IMR-90 (cell line): ENCODE data around the gene NUPR1. TPM values are rescaled to one million over a fixed set of nuclear protein-coding genes. Genes with fewer than 3 reads are reported as not detected.
A peak's percentile ranks its signal among the peaks of the same experiment; 100 is the strongest.

Source experiments
- ATAC-seq: fragments of 200-7000 bp; cut with Tn5 transposase; 2 replicates; pipeline ENCODE4 v1.9.1; 2020; ENCODE audit warnings: low read depth, mild to moderate bottlenecking, moderate library complexity
- BruUV-seq: library from RNA; stranded (reverse); fragments of 400-500 nt; replicated peaks from 2 replicates; lab custom pipeline; 2021; lab: Mats Ljungman, UMichigan
- CTCF ChIA-PET: fragments of 300-600 bp; formaldehyde crosslinking; extraction: SDS; loops from one replicate; lab custom pipeline; 2021; ENCODE audit warnings: antibody characterized with exemption; lab: Yijun Ruan, JAX
- POLR2A ChIA-PET: fragments of 300-600 bp; sonication (Branson Sonifier 250); formaldehyde crosslinking; loops from one replicate; lab custom pipeline; 2022; ENCODE audit warnings: antibody characterized with exemption; ENCODE audit not compliant: unreplicated experiment; lab: Charles Lee
- DNase-seq: peaks from one replicate; pipeline ENCODE4 v3.0.0; 2013
- H2AFZ ChIP-seq: replicated peaks from 2 replicates; pipeline ENCODE3; 2013; ENCODE audit warnings: low read length, mild to moderate bottlenecking; ENCODE audit not compliant: poor library complexity
- H2AK5ac ChIP-seq: 2 replicates; pipeline ENCODE4 v1.6.1; 2013; ENCODE audit warnings: low read depth, low read length, inconsistent platforms
- H2AK9ac ChIP-seq: replicated peaks from 2 replicates; pipeline ENCODE3; 2013; ENCODE audit warnings: mild to moderate bottlenecking, low read depth, low read length, moderate library complexity; ENCODE audit not compliant: poor library complexity
- H2BK120ac ChIP-seq: 2 replicates; pipeline ENCODE4 v1.6.1; 2013; ENCODE audit warnings: low read depth, low read length, inconsistent platforms
- H2BK15ac ChIP-seq: 3 replicates; pipeline ENCODE4 v1.6.1; 2013; ENCODE audit warnings: low read depth, low read length, inconsistent platforms
- H2BK20ac ChIP-seq: 2 replicates; pipeline ENCODE4 v1.6.1; 2013; ENCODE audit warnings: low read depth, mild to moderate bottlenecking, inconsistent platforms, low read length, moderate library complexity
- H2BK5ac ChIP-seq: 2 replicates; pipeline ENCODE4 v1.6.1; 2013; ENCODE audit warnings: mild to moderate bottlenecking, low read depth, low read length, inconsistent platforms; ENCODE audit not compliant: poor library complexity, severe bottlenecking
- H3K14ac ChIP-seq: replicated peaks from 2 replicates; pipeline ENCODE4 v1.6.1; 2013; ENCODE audit warnings: low read depth, low read length, inconsistent platforms
- H3K18ac ChIP-seq: 2 replicates; pipeline ENCODE4 v1.6.1; 2013; ENCODE audit warnings: low read depth, low read length, control low read depth
- H3K23ac ChIP-seq: 2 replicates; pipeline ENCODE4 v1.6.1; 2013; ENCODE audit warnings: low read depth, low read length, inconsistent platforms
- H3K27ac ChIP-seq: 2 replicates; pipeline ENCODE4 v1.5.1; 2013; ENCODE audit warnings: mild to moderate bottlenecking, control low read depth, low read length; ENCODE audit not compliant: insufficient read depth
- H3K27me3 ChIP-seq: 2 replicates; pipeline ENCODE4 v1.6.1; 2013; ENCODE audit warnings: low read length; ENCODE audit not compliant: control insufficient read depth, insufficient read depth
- H3K36me3 ChIP-seq: 2 replicates; pipeline ENCODE4 v1.6.1; 2013; ENCODE audit warnings: low read length, mixed read lengths; ENCODE audit not compliant: control insufficient read depth, insufficient read depth
- H3K4ac ChIP-seq: 2 replicates; pipeline ENCODE4 v1.6.1; 2013; ENCODE audit warnings: low read depth, low read length, inconsistent platforms
- H3K4me1 ChIP-seq: 2 replicates; pipeline ENCODE4 v1.6.1; 2013; ENCODE audit warnings: low read length, mixed read lengths; ENCODE audit not compliant: control insufficient read depth, insufficient read depth
- H3K4me2 ChIP-seq: 2 replicates; pipeline ENCODE4 v1.6.1; 2013; ENCODE audit warnings: low read depth, mild to moderate bottlenecking, control low read depth, low read length, moderate library complexity
- H3K4me3 ChIP-seq: 2 replicates; pipeline ENCODE4 v1.5.1; 2013; ENCODE audit warnings: low read depth, mild to moderate bottlenecking, control low read depth, low read length, moderate library complexity; ENCODE audit not compliant: insufficient read depth
- H3K56ac ChIP-seq: 2 replicates; pipeline ENCODE4 v1.6.1; 2013; ENCODE audit warnings: low read length, inconsistent platforms; ENCODE audit not compliant: insufficient read depth; ENCODE audit errors: extremely low read depth
- H3K79me1 ChIP-seq, 2 experiments: 2 replicates each; pipeline ENCODE4 v1.6.1; 2013; ENCODE audit warnings: low read length in 2 of 2, inconsistent platforms in 1 of 2, low read depth in 1 of 2
- H3K9ac ChIP-seq: 2 replicates; pipeline ENCODE4 v1.6.1; 2013; ENCODE audit warnings: low read depth, low read length, control low read depth
- H3K9me1 ChIP-seq: 2 replicates; pipeline ENCODE4 v1.6.1; 2013; ENCODE audit warnings: low read length, inconsistent platforms; ENCODE audit not compliant: insufficient read depth
- H3K9me3 ChIP-seq: 2 replicates; pipeline ENCODE4 v1.6.1; 2013; ENCODE audit warnings: low read length; ENCODE audit not compliant: control insufficient read depth, insufficient read depth
- H4K20me1 ChIP-seq: 2 replicates; pipeline ENCODE4 v1.6.1; 2013; ENCODE audit warnings: low read length, inconsistent platforms; ENCODE audit not compliant: insufficient read depth
- H4K5ac ChIP-seq: 2 replicates; pipeline ENCODE4 v1.6.1; 2013; ENCODE audit warnings: mild to moderate bottlenecking, low read depth, low read length, control low read depth
- H4K8ac ChIP-seq, 2 experiments: 2 replicates each; pipeline ENCODE4 v1.6.1; 2013; ENCODE audit warnings: low read depth in 2 of 2, low read length in 2 of 2, control low read depth in 1 of 2, inconsistent platforms in 1 of 2
- H4K91ac ChIP-seq: 2 replicates; pipeline ENCODE4 v1.6.1; 2013; ENCODE audit warnings: low read depth, low read length, inconsistent platforms; ENCODE audit not compliant: insufficient read depth
- BHLHE40 ChIP-seq: fragments of 150-350 bp; IDR thresholded peaks from 2 replicates; pipeline ENCODE4 v1.6.1; 2016; ENCODE audit warnings: mild to moderate bottlenecking, low read depth, low read length
- FOS ChIP-seq: fragments of 150-350 bp; IDR thresholded peaks from 2 replicates; pipeline ENCODE4 v1.6.1; 2016; ENCODE audit warnings: low read depth, low read length
- MAFK ChIP-seq: IDR thresholded peaks from 2 replicates; pipeline ENCODE4 v1.6.1; 2012; ENCODE audit warnings: low read depth, low read length, improper control_type of control experiment
- MAZ ChIP-seq: IDR thresholded peaks from 2 replicates; pipeline ENCODE4 v1.6.1; 2012; ENCODE audit warnings: low read depth, mild to moderate bottlenecking, low read length, improper control_type of control experiment, moderate library complexity, borderline replicate concordance
- MXI1 ChIP-seq: IDR thresholded peaks from 2 replicates; pipeline ENCODE4 v1.6.1; 2012; ENCODE audit warnings: low read depth, mild to moderate bottlenecking, low read length, moderate library complexity, borderline replicate concordance
- RAD21 ChIP-seq: IDR thresholded peaks from 2 replicates; pipeline ENCODE4 v1.6.1; 2012; ENCODE audit warnings: low read length, improper control_type of control experiment
- WGBS, 2 experiments: methylation state at CpG; one replicate each; pipeline versions ENCODE4 v1.1.5 to v1.1.7; 2013; ENCODE audit warnings: missing lambda C conversion rate in 2 of 2; ENCODE audit not compliant: insufficient read length in 1 of 2; ENCODE audit errors: extremely low coverage in 2 of 2; 5-methylcytosine and 5-hydroxymethylcytosine counted together
- dilution Hi-C: fragments of 300-500 bp; cut with HindIII; formaldehyde crosslinking; loops from one replicate; pipeline ENCODE4 v1.14.3; 2018; ENCODE audit warnings: low sequenced_read_pairs; ENCODE audit not compliant: unreplicated experiment
- in situ Hi-C: fragments of 300-500 bp; cut with MboI; formaldehyde crosslinking; loops from 3 replicates; pipeline ENCODE4 v1.14.3; 2019; ENCODE audit warnings: low sequenced_read_pairs, inconsistent platforms, mixed read lengths
- intact Hi-C: fragments of 100-400 bp; cut with micrococcal nuclease; formaldehyde crosslinking; loops from 2 replicates; pipeline ENCODE4 v1.10.0; 2022
- polyA plus RNA-seq, 3 experiments: library from polyadenylated mRNA; depleted of rRNA; stranded (reverse); fragments of >200 nt; gene quantifications; 2 replicates each; pipeline ENCODE4 v1.2.3, GENCODE V29; 2012; ENCODE audit warnings: low replicate concordance in 1 of 3
- total RNA-seq: library from RNA; depleted of rRNA; stranded (reverse); fragments of >200 nt; gene quantifications from 2 replicates; pipeline ENCODE4 v1.2.3, GENCODE V29; 2012
- TF ChIP-seq, protein P1 (sequence below): fragments of 150-350 bp; IDR thresholded peaks from 2 replicates; pipeline ENCODE4 v1.6.1; 2017; ENCODE audit warnings: mild to moderate bottlenecking, antibody characterized with exemption, low read length, low read depth

NUPR1 gene
- total and polyA plus RNA-seq, 2 of the 4 experiments (the other 2 are of a cell fraction) = 10.2 to 27.9 TPM

DNA sequence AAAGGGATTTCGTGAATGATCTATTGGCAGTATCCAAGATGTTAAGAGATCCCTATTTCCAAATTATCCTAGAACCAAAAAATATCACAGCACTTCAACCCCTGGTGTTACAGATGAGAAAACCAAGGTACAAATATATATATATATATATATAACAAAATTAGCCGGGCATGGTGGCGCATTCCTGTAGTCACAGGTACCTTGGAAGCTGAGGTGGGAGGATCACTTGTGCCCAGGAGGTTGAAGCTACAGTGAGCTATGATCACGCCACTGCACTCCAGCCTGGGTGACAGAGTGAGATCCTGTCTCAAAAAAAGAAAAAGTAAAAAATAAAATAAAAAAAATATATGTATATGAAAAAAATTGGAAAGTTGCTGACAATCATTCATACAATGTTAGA lies 46.3 kb downstream of the NUPR1 start (continued):
- TF ChIP-seq MXI1 = no peak

DNA sequence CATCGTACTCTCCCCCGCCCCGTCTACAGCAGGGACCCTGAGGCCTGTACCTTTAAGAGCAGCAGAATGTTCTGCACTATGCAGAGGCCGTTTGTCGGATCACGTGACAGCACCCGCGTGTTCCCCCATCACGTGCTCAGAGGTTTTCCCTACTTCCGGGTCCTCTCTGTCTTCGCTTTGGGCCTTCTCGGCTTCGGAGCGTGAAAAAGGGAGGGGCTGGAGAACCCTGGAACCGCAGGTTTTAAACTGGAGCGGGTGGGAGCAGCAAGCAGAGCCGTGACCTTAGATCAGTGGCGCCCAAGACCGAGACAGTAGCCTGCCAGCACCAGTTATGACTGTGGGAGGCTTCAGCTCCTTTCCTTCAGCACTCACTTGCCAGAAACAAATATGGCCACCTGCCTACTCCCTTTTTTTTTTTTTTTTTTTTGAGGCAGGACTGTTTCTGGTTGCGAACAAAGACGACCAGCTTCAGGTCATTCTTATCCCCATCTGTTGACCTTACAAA lies 46.8 kb downstream of the NUPR1 start, which contains the start of gene CLN3:
CLN3 (minus strand) TSS at position 105 of the 505 bp plus-strand sequence. CDS start 315 bp downstream, outside the sequence.
- no peaks in the 10 kb centered on the region for H3K9me3 ChIP-seq
- TF ChIP-seq BHLHE40 = peak; percentile 95
- TF ChIP-seq MAZ = peak; percentile 45; the same call in 1 of the 2 replicates
- TF ChIP-seq MAFK = no peak
- TF ChIP-seq RAD21 = no peak
- peak; percentile 85 for TF ChIP-seq MXI1
- TF ChIP-seq, protein P1, sequence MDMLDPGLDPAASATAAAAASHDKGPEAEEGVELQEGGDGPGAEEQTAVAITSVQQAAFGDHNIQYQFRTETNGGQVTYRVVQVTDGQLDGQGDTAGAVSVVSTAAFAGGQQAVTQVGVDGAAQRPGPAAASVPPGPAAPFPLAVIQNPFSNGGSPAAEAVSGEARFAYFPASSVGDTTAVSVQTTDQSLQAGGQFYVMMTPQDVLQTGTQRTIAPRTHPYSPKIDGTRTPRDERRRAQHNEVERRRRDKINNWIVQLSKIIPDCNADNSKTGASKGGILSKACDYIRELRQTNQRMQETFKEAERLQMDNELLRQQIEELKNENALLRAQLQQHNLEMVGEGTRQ = peak; percentile 100
- peak; percentile 91 for TF ChIP-seq FOS
- H2BK120ac ChIP-seq = peak within 1 kb of the TSS; percentile 100
- peak; percentile 94 for DNase-seq
- peak within 1 kb of the TSS; percentile 100 for H4K5ac ChIP-seq
- peak within 1 kb of the TSS; percentile 92 to 99 for H4K8ac ChIP-seq
- no peaks in the 10 kb centered on the region for H4K20me1 ChIP-seq
- peak within 1 kb of the TSS; percentile 99 for H3K56ac ChIP-seq
- peak within 1 kb of the TSS; percentile 99 for H3K23ac ChIP-seq
- H4K91ac ChIP-seq = peak within 1 kb of the TSS; percentile 98
- in situ Hi-C loops (no loop called here), intact Hi-C loops (loop anchor here (5.0 kb wide), 1 partner anchor 45 kb away; the partner anchor contains the start of gene NUPR1), dilution Hi-C loops (no loop called here)
- peak within 1 kb of the TSS; percentile 91; the same call in 2 of the 3 replicates for H2BK15ac ChIP-seq
- peak within 1 kb of the TSS; percentile 100 for H2BK5ac ChIP-seq
- H3K4me1 ChIP-seq = no peaks in the 10 kb centered on the region
- BruUV-seq = no TSS peak
- peak within 1 kb of the TSS; percentile 43 for H2AK5ac ChIP-seq
- no peaks in the 10 kb centered on the region for H3K9me1 ChIP-seq
- peaks cover 14% of the 10 kb centered on the region for H3K36me3 ChIP-seq
- ChIA-PET POLR2A (interaction anchor here (0.6 kb wide), 1 partner anchor 20 kb away, joined by 3 read pairs; no protein-coding TSS in a partner anchor), CTCF (interaction anchor here (0.6 to 0.7 kb wide), 2 partner anchors 12 to 47 kb away, joined by 3 read pairs; no protein-coding TSS in a partner anchor)
- peak within 1 kb of the TSS; percentile 100 for H3K9ac ChIP-seq
- H3K4me3 ChIP-seq = peak within 1 kb of the TSS; percentile 97
- H2AK9ac ChIP-seq = peak within 1 kb of the TSS; percentile 96
- H3K79me1 ChIP-seq = peaks cover 0 to 13% of the 10 kb centered on the region in 2 experiments; a peak in 3 of 4 replicates
- peak within 1 kb of the TSS; percentile 89 for H2BK20ac ChIP-seq
- WGBS, 2 experiments = 0% methylated on average over 8 of the region's 21 CpGs; no CpG with 5 or more reads in 1 of the 2 experiments
- H3K4ac ChIP-seq = peak within 1 kb of the TSS; percentile 100
- peak within 1 kb of the TSS; percentile 100 for H3K14ac ChIP-seq
- peak; percentile 97 for ATAC-seq
- H2AFZ ChIP-seq = peak within 1 kb of the TSS; percentile 98
- H3K4me2 ChIP-seq = peak within 1 kb of the TSS; percentile 87
- peak within 1 kb of the TSS; percentile 100 for H3K18ac ChIP-seq
- peak within 1 kb of the TSS; percentile 100 for H3K27ac ChIP-seq
- H3K27me3 ChIP-seq = no peaks in the 10 kb centered on the region; the same call in 1 of the 2 replicates
